ENCODE results near the gene YWHAQ.

DNA sequence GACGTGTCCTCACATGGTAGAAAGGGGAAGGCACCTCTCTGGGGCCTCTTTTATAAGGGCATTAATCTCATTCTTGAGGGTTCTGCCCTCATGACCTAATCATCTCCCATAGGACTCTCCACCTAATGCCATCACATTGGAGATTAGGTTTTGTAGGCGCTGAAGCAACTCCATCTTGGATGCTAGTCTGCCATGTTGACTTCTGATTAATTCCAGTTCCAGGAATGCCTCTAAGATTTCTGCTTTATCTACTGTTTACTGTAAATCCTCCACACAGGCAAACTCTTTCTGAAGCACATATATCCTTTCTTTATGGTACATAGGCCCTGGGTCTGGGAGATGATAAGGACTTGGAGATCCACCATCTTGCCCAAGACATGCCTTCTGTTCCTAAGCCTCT is 49.3 kb upstream of the YWHAQ start:
- TF ChIP-seq, protein P1, sequence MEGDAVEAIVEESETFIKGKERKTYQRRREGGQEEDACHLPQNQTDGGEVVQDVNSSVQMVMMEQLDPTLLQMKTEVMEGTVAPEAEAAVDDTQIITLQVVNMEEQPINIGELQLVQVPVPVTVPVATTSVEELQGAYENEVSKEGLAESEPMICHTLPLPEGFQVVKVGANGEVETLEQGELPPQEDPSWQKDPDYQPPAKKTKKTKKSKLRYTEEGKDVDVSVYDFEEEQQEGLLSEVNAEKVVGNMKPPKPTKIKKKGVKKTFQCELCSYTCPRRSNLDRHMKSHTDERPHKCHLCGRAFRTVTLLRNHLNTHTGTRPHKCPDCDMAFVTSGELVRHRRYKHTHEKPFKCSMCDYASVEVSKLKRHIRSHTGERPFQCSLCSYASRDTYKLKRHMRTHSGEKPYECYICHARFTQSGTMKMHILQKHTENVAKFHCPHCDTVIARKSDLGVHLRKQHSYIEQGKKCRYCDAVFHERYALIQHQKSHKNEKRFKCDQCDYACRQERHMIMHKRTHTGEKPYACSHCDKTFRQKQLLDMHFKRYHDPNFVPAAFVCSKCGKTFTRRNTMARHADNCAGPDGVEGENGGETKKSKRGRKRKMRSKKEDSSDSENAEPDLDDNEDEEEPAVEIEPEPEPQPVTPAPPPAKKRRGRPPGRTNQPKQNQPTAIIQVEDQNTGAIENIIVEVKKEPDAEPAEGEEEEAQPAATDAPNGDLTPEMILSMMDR (IDR thresholded peaks at IDR 0.05), result no peak
- TF ChIP-seq POLR2A (IDR thresholded peaks at IDR 0.05), result no peak
